ENCODE data around the gene EBI3. TPM values are rescaled to one million over a fixed set of nuclear protein-coding genes. Genes with fewer than 3 reads are reported as not detected.

Gene EBI3
- total RNA-seq, 2 donors from 2014 or later = not detected

DNA sequence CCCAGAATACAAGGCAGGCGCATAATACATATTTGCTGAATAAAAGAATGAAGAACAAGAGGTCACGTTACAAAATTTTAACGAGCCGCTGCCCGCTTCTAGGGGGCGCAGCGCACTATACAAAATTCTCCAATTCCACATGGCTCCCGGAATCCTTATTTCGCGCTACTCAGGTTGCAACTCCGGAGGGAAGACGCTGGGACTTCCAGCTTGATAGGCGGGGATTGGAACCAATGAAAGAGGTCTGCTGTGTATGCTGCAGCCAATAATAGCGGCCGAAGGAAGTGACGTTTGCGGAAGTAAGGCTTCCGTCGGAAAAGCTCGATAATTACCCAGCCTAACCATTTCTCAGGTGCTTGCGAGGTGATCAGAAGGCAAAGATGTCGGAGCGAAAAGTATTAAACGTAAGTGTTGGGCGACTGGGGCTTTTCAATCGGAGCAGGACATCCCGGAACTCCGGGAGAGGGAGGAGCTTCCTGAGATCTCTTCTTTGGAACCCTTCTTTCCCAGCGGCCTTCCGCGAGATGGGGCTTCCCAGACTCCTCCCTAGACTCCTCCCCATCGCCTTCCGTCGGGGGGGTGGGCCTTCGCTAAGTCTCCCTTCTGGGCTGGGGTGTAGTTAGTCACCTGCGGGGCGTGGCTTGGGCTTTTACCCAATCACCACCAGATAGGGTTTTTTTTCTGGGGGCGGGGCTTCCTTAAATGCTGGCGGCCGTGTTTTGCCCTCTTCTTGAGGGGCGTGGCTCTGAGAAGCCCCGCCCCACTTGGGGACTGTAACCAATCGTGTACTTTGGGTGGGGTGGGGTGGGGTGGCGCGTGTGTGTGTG, 17.7 kb downstream of the EBI3 start, which contains the start of gene YJU2:
Gene YJU2 (plus strand): TSS at position 314 of the 827 bp plus-strand sequence. CDS start 67 bp downstream, at position 381.
- Mint-ChIP-seq H3K36me3 (ENCODE audit: low read depth) (peaks cover 34% of the 10 kb centered on the region), H3K4me3 (peak within 1 kb of the TSS; percentile 84), H3K4me1 (no peaks in the 10 kb centered on the region), H3K9me3 (peaks cover 6% of the 10 kb centered on the region), H3K27me3 (ENCODE audit: insufficient read depth) (peaks cover 4% of the 10 kb centered on the region), H3K27ac (peak within 1 kb of the TSS; percentile 99)
- Histone ChIP-seq H3K36me3 (ENCODE audit: control insufficient read depth, insufficient read depth, low read length) (peaks cover 27% of the 10 kb centered on the region), H3K4me1 (ENCODE audit: control insufficient read depth, insufficient read depth, low read length) (no peaks in the 10 kb centered on the region), H3K4me3 (ENCODE audit: low read length) (peak within 1 kb of the TSS; percentile 95), H3K27me3 (ENCODE audit: control insufficient read depth, insufficient read depth, low read length, poor library complexity, severe bottlenecking) (no peaks in the 10 kb centered on the region), H3K9ac (ENCODE audit: extremely low read depth, low read length, poor library complexity, severe bottlenecking) (peak within 1 kb of the TSS; percentile 90), H3K27ac (ENCODE audit: low read depth, low read length) (peak within 1 kb of the TSS; percentile 81), H3K9me3 (ENCODE audit: control insufficient read depth, low read length) (no peaks in the 10 kb centered on the region)
- 0 to 1% methylated on average over 28 to 41 of the region's 45 CpGs for WGBS, 2 experiments (ENCODE audit: insufficient coverage in 1 of 2, insufficient read length in 1 of 2)
- peak; percentile 99 for DNase-seq
- TF ChIP-seq CTCF (conservative IDR thresholded peaks at IDR 0.05) = peak; percentile 75

DNA sequence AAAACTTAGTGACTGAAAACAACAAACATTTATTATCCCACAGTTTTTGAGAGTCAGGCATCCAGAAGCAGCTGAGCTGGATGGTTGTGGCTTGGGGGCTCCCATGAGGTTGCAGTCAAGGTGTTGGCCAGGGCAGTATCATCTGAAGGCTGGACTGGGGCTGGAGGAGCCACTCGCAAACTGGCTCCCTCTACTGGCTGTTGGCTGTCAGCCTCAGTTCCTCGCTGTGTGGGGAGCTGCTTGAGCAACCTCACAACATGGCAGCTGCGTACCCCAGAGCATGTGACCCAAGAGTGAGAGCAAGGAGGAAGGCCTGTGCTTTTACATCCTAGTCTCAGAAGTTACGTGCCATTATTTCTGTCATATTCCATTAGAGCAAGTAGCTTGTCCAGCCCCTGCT, 27.2 kb downstream of the EBI3 start:
- peak; percentile 63 for DNase-seq
- Mint-ChIP-seq H3K27me3 (ENCODE audit: insufficient read depth) (no peaks in the 10 kb centered on the region), H3K36me3 (ENCODE audit: low read depth) (peaks cover 69% of the 10 kb centered on the region), H3K4me3 (no peak overlapping the region), H3K9me3 (peaks cover 27% of the 10 kb centered on the region), H3K27ac (no peak overlapping the region), H3K4me1 (no peaks in the 10 kb centered on the region)
- Histone ChIP-seq H3K9ac (ENCODE audit: extremely low read depth, low read length, poor library complexity, severe bottlenecking) (no peak overlapping the region), H3K9me3 (ENCODE audit: control insufficient read depth, low read length) (peaks cover 9% of the 10 kb centered on the region), H3K4me1 (ENCODE audit: control insufficient read depth, insufficient read depth, low read length) (no peaks in the 10 kb centered on the region), H3K27ac (ENCODE audit: low read depth, low read length) (no peak overlapping the region), H3K4me3 (ENCODE audit: low read length) (no peak overlapping the region), H3K27me3 (ENCODE audit: control insufficient read depth, insufficient read depth, low read length, poor library complexity, severe bottlenecking) (no peaks in the 10 kb centered on the region), H3K36me3 (ENCODE audit: control insufficient read depth, insufficient read depth, low read length) (peaks cover 38% of the 10 kb centered on the region)
- WGBS, 2 experiments (ENCODE audit: insufficient coverage in 1 of 2, insufficient read length in 1 of 2) = 96 to 100% methylated on average over 2 to 4 of the region's 4 CpGs
- peak; percentile 48 for TF ChIP-seq CTCF (conservative IDR thresholded peaks at IDR 0.05)

DNA sequence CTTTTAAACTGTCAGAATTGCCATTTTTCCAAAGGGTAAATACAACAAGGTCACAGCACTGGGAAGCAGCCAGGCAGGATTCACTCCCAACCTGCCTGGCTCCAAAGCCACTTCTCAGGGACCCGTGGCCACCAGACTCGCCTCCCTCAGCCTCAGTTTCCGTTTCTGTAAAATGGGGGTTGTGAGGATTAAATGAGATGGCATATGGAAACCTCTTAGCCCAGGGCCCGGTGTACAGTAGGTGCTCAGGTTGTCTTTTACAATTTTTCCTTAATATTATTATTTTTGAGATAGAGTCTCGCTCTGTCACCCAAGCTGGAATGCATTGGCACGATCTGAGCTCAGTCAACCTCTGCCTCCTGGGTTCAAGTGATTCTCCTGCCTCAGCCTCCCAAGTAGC, 27.7 kb downstream of the EBI3 start:
- Mint-ChIP-seq H3K9me3 (peaks cover 26% of the 10 kb centered on the region), H3K27me3 (ENCODE audit: insufficient read depth) (no peaks in the 10 kb centered on the region), H3K27ac (no peak overlapping the region), H3K4me1 (no peaks in the 10 kb centered on the region), H3K36me3 (ENCODE audit: low read depth) (peaks cover 69% of the 10 kb centered on the region), H3K4me3 (no peak overlapping the region)
- no peak overlapping the region for H3K9ac ChIP-seq (ENCODE audit: extremely low read depth, low read length, poor library complexity, severe bottlenecking)
- peaks cover 33% of the 10 kb centered on the region for H3K36me3 ChIP-seq (ENCODE audit: control insufficient read depth, insufficient read depth, low read length)
- peaks cover 9% of the 10 kb centered on the region for H3K9me3 ChIP-seq (ENCODE audit: control insufficient read depth, low read length)
- H3K4me1 ChIP-seq (ENCODE audit: control insufficient read depth, insufficient read depth, low read length) = no peaks in the 10 kb centered on the region
- H3K4me3 ChIP-seq (ENCODE audit: low read length) = no peak overlapping the region
- H3K27ac ChIP-seq (ENCODE audit: low read depth, low read length) = no peak overlapping the region
- no peak for TF ChIP-seq CTCF (conservative IDR thresholded peaks at IDR 0.05)
- DNase-seq = no peak
- WGBS, 2 experiments (ENCODE audit: insufficient coverage in 1 of 2, insufficient read length in 1 of 2) = 94 to 100% methylated on average over 2 to 5 of the region's 6 CpGs
- no peaks in the 10 kb centered on the region for H3K27me3 ChIP-seq (ENCODE audit: control insufficient read depth, insufficient read depth, low read length, poor library complexity, severe bottlenecking)
